Prostate gland (tissue), 2 donors: ENCODE results near the gene CKAP2. TPM values are rescaled to one million over a fixed set of nuclear protein-coding genes. Genes with fewer than 3 reads are reported as not detected.

Source experiments
- DNase-seq: peaks from one replicate; pipeline ENCODE4 v3.0.0-alpha.2; 2019; ENCODE audit warnings: low spot score
- H3K27ac ChIP-seq, 2 donors: fragments of 200-600 bp; sonication (generic); 2 replicates each; pipeline ENCODE4 v1.5.1; 2017 to 2019
- H3K27me3 ChIP-seq: fragments of 200-600 bp; sonication (generic); replicated peaks from 2 replicates; pipeline ENCODE4 v1.5.1; 2019; ENCODE audit not compliant: insufficient read depth
- H3K36me3 ChIP-seq, 2 donors: fragments of 200-600 bp; sonication (generic); 1 replicate in 1 of 2; 2 replicates in 1 of 2; pipeline versions ENCODE4 v1.5.1 to v1.8.1; 2017 to 2019
- H3K4me1 ChIP-seq: fragments of 200-600 bp; sonication (generic); replicated peaks from 2 replicates; pipeline ENCODE4 v1.5.1; 2019
- H3K4me3 ChIP-seq, 2 donors: fragments of 200-600 bp; sonication (generic); 2 replicates each; pipeline ENCODE4 v1.5.1; 2017 to 2019
- H3K9me3 ChIP-seq: fragments of 200-600 bp; sonication (generic); 2 replicates; pipeline ENCODE4 v1.5.1; 2017
- POLR2A ChIP-seq: fragments of 450-650 bp; IDR thresholded peaks from one replicate; pipeline ENCODE4 v1.6.1; 2016; ENCODE audit warnings: antibody characterized with exemption, mild to moderate bottlenecking
- POLR2AphosphoS5 ChIP-seq: sonication (generic); formaldehyde crosslinking; IDR thresholded peaks from one replicate; pipeline ENCODE4 v1.6.1; 2017; ENCODE audit warnings: antibody characterized with exemption
- WGBS: methylation state at CpG from one replicate; pipeline ENCODE4 v1.1.5; 2018; 5-methylcytosine and 5-hydroxymethylcytosine counted together
- intact Hi-C: fragments of 100-400 bp; cut with DNase I; formaldehyde crosslinking; loops from one replicate; pipeline ENCODE4 v1.14.2; 2022
- total RNA-seq, 2 donors: library from RNA; depleted of rRNA; stranded (reverse); fragments of >200 nt; gene quantifications; one replicate each; pipeline ENCODE4 v1.1.0, GENCODE V29; 2016
- TF ChIP-seq, protein P1 (sequence below), 4 experiments: fragments of 200-600 bp in 2 of 4; fragments of 450-650 bp in 2 of 4; sonication (generic) in 2 of 4; IDR thresholded peaks; 1 replicate in 3 of 4; 2 replicates in 1 of 4; pipeline ENCODE4 v1.5.1; 2016 to 2019; ENCODE audit warnings: antibody characterized with exemption in 4 of 4, mild to moderate bottlenecking in 2 of 4, moderate library complexity in 2 of 4

CKAP2 gene
- total RNA-seq, 2 donors from 2014 or later: 11.3 to 22.2 TPM

DNA sequence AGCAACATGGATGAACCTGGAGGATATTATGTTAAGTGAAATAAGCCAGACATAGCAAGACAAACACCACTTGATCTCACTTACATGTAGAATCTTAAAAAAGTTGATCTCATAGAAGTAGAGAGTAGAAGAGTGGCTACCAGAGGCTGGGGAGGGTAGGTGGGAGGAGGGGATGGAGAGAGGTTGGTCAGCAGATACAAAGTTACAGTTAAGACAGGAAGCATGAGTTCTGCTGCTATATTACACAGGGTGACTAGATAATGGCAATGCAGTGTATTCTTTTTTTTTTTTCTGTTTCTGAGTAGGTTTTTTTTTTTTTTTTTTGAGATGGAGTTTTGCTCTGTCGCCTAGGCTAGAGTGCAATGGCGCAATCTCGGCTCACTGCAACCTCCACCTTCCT is 34.1 kb upstream of the CKAP2 start:
- no peak for DNase-seq
- no peaks in the 10 kb centered on the region for H3K9me3 ChIP-seq
- no peaks in the 10 kb centered on the region for H3K4me1 ChIP-seq
- H3K36me3 ChIP-seq: peaks cover 0 to 4% of the 10 kb centered on the region in 2 donors
- H3K27ac ChIP-seq: no peak overlapping the region
- H3K27me3 ChIP-seq: no peaks in the 10 kb centered on the region
- intact Hi-C loops: no loop called here
- WGBS: 92% methylated on average over 3 of the region's 3 CpGs
- no peak overlapping the region for H3K4me3 ChIP-seq
- TF ChIP-seq, protein P1, sequence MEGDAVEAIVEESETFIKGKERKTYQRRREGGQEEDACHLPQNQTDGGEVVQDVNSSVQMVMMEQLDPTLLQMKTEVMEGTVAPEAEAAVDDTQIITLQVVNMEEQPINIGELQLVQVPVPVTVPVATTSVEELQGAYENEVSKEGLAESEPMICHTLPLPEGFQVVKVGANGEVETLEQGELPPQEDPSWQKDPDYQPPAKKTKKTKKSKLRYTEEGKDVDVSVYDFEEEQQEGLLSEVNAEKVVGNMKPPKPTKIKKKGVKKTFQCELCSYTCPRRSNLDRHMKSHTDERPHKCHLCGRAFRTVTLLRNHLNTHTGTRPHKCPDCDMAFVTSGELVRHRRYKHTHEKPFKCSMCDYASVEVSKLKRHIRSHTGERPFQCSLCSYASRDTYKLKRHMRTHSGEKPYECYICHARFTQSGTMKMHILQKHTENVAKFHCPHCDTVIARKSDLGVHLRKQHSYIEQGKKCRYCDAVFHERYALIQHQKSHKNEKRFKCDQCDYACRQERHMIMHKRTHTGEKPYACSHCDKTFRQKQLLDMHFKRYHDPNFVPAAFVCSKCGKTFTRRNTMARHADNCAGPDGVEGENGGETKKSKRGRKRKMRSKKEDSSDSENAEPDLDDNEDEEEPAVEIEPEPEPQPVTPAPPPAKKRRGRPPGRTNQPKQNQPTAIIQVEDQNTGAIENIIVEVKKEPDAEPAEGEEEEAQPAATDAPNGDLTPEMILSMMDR (IDR thresholded peaks at IDR 0.05): no peak
- TF ChIP-seq POLR2A (no peak), POLR2AphosphoS5 (no peak)

DNA sequence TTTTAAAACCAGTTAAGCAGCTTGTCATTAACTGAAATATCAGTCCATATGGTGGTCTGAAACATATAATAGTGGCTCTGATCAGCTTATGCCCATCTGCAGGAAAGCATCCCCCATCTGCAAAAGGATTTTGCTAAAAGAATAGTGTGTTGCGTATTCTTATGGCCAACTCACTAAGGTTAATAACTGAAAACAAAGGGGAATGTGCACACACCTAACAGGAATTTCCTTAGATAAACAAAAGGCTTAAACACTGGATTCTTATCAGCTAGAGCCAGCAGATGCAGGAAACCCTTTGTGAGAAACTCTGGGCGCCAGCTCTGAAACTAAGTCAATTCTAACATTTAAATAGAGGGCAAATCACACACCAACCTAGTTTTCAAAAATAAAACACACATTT is 27.0 kb upstream of the CKAP2 start:
- Histone ChIP-seq H3K36me3 (no peaks in the 10 kb centered on the region), H3K27me3 (no peaks in the 10 kb centered on the region), H3K4me3 (no peak overlapping the region), H3K9me3 (no peaks in the 10 kb centered on the region), H3K27ac (no peak overlapping the region), H3K4me1 (no peaks in the 10 kb centered on the region)
- peak; percentile 41 for TF ChIP-seq POLR2AphosphoS5
- TF ChIP-seq, protein P1 (IDR thresholded peaks at IDR 0.05): no peak
- DNase-seq: no peak
- 44% methylated on average over 2 of the region's 2 CpGs for WGBS
- intact Hi-C loops: no loop called here

DNA sequence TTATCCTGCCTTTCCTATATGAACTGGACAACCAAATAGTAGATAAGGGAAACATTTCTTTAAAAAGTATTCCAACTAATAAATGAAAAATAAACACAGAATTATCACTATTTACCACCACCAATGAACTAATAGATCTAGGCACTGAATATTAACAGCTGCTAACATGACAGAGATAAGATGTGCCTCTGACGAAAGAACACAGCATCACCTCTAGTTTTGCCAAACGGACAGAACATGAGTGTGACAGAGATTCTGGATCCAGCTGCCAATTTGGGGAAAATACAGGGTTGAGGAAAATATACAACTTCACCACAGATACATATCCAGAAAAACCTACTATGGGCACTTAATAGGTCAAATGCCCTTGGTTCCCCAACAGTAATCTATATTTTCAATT is 22.8 kb upstream of the CKAP2 start:
- Histone ChIP-seq H3K4me3 (no peak overlapping the region), H3K4me1 (no peaks in the 10 kb centered on the region), H3K9me3 (no peaks in the 10 kb centered on the region), H3K27ac (no peak overlapping the region), H3K36me3 (no peaks in the 10 kb centered on the region), H3K27me3 (no peaks in the 10 kb centered on the region)
- intact Hi-C loops: no loop called here
- WGBS: 76% methylated on average over 2 of the region's 2 CpGs
- TF ChIP-seq POLR2AphosphoS5 (no peak), POLR2A (no peak)
- TF ChIP-seq, protein P1 (IDR thresholded peaks at IDR 0.05): no peak
- no peak for DNase-seq

DNA sequence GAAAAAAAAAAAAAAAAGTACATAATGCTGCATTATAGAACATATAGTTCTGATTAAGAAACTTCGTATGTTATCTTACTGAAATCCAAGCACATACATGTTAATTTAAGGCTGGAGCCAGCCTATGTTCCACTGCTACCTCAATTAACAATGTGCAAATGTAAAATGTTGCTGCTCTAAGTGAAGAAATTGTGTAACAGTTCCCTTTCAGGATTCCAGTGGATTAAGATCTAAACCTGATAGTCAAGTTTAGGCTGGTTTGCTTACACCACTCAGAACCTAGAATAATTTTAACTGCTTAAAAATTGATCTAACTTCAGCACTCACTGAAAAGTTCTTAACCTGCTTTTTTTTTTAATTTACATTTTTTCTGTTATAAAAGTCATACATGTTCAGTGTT is 9.0 kb upstream of the CKAP2 start:
- Histone ChIP-seq H3K9me3 (no peaks in the 10 kb centered on the region), H3K36me3 (no peaks in the 10 kb centered on the region), H3K4me1 (no peaks in the 10 kb centered on the region), H3K4me3 (no peak overlapping the region), H3K27ac (no peak overlapping the region), H3K27me3 (no peaks in the 10 kb centered on the region)
- WGBS: 54% methylated on average over 1 of the region's 1 CpG
- no peak for TF ChIP-seq POLR2A
- TF ChIP-seq, protein P1 (IDR thresholded peaks at IDR 0.05): no peak
- peak; percentile 73 for TF ChIP-seq POLR2AphosphoS5
- intact Hi-C loops: no loop called here
- no peak for DNase-seq

DNA sequence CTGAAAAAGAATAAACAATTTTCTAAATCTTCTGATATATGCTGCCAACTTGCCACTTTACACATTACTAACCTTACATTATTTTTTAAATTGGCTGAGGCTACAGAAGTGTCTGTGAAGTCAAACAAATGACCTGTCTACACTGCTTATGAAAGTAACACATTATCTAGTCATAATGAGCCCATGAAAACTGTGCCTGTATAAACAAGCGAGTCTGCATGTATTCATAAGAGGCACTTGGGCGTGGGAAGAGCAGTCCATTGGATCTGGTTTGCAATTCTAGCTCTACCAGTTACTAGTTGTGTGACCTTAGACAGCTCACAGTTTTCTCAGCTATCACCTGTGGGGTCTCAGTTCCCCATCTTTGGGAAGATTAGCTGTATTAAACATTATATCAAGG is 7.9 kb upstream of the CKAP2 start:
- WGBS: 50% methylated on average over 2 of the region's 2 CpGs
- H3K4me3 ChIP-seq: no peak overlapping the region
- DNase-seq: no peak
- TF ChIP-seq, protein P1 (IDR thresholded peaks at IDR 0.05): no peak
- TF ChIP-seq POLR2AphosphoS5 (no peak), POLR2A (no peak)
- H3K9me3 ChIP-seq: no peaks in the 10 kb centered on the region
- intact Hi-C loops: no loop called here
- no peaks in the 10 kb centered on the region for H3K36me3 ChIP-seq
- H3K27ac ChIP-seq: no peak overlapping the region
- H3K4me1 ChIP-seq: no peaks in the 10 kb centered on the region
- no peaks in the 10 kb centered on the region for H3K27me3 ChIP-seq
